Fibroblast of skin of left biceps (primary cell): ENCODE data around the gene VEGFA.
"Not testable (repeated sequence)": the region's sequence is repeated elsewhere in the genome, so short reads cannot be mapped to it uniquely, and the experiment has no call there.

Source experiments
- DNase-seq, 2 experiments: peaks; one replicate each; pipeline ENCODE4 v3.0.0-alpha.2; 2013; ENCODE audit warnings: low read depth in 2 of 2

The VEGFA gene

DNA sequence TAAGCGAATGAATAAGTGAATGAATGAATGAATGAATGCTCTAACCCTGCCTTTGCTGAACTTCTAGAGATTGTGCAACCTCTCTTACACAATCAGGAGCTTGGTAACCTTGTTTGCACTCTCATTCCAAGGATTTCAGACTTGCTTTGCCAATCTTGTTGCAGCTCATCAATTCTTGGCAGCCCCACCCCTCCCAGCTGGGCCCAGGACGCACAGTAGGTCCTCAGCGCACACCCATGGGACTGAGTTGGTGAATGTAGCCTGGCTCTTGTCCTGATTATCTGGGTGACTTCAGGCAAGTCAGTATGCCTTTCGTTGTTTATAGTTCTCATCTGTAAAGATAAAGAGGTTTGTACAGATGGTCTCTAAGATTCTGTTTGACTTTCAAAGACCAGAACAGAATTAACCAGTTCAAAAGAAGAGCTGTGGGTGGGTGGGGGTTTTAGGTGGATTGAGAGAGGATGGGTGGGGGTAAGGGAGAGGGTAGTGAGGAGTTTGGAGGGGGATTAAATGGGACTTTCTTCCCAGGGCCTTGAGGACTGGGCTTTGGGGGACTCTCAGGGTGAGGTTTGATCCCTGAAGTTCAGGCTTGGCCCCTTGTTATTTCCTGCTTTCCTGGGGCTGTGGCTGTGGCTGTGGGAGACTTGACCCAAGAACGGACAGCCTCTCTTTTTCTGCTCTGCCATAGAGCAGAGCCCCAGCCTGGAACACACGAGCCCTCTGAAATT lies 33.2 kb downstream of the VEGFA start:
- DNase-seq, result no peak

DNA sequence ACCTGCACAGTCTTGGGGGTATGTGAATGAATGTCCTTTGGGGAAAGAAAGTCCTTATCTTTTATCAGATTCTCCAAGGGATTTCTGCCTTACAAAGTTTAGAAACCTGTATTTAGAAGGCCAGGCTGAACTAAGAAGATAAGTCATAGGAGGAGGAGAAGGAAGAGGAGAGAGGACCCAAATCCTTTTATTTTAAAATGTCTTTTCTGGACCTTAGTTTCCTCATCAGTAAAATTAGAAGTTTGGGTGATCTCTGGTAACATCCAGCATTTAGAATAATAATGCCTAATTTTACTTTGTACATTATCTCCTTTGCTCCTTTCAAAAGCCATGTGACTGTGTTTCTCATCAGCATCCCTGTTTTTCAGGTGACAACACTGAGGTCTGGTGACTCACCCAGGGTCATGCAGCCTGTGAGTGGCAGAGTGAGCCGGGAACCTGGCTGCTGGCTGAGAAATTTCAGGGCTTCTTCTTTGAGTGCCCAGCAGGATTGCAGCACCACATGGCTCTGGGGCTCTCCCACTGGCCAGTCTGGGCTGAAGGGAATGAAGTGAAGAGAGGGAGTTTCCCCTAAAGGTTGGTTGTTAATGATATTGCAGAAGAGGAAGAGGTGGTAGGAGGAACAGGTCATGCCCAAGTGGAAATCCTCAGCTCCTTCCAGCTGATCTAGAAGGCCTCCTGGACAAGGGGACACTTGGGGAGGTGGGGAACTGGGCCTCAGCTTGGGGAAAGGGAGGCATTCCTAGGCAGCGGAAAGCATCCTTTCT lies 34.0 kb downstream of the VEGFA start:
- no peak for DNase-seq

DNA sequence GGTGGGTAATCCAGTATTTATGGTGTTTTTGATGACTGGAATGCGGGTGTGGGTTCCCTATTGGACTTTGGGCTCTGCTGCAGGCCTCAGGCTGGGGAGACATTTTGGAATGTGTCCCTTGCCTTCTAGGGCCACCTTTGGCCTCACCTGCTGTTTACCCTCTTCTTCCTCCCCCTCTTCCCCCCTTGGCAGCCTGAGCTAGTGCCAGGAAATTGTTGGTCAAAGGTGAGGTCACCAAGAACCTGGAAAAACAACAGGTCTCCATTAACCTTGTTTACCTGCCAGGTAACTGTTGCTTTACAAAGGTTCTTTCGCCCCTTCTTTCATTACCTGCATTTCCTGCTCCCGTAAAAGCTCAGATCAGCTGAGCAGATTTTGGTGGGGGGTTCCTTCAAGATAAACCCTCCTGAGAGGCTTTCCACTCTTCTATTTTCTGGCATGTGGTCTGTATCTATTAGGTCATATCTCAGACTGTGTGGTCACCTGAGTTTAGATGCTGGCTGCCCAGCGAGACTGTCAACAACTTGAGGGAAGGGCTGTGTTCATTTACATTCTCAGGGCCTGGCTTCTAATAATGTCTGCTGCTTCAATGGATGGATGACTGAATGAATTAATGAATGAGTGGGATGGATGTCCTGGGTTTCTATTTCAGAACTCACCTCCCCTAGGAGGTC lies 34.7 kb downstream of the VEGFA start:
- DNase-seq, result no peak

DNA sequence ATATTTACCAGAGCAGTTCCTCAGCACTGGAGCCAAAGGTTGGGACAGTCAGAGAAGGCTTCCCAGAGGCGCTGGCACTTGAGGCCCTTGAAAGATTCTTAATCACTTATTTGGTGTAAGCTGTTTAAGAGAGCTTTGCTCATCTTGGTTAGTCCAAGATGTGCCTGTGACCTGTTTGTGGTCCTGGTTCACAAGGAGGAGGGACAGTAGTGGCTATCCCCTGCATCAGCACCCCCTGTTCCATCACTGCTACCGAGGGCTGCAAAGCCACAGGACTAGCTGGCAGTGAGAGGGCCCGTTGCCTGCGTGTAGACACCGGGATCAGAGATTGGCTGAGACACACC lies 35.7 kb downstream of the VEGFA start:
- no peak for DNase-seq

DNA sequence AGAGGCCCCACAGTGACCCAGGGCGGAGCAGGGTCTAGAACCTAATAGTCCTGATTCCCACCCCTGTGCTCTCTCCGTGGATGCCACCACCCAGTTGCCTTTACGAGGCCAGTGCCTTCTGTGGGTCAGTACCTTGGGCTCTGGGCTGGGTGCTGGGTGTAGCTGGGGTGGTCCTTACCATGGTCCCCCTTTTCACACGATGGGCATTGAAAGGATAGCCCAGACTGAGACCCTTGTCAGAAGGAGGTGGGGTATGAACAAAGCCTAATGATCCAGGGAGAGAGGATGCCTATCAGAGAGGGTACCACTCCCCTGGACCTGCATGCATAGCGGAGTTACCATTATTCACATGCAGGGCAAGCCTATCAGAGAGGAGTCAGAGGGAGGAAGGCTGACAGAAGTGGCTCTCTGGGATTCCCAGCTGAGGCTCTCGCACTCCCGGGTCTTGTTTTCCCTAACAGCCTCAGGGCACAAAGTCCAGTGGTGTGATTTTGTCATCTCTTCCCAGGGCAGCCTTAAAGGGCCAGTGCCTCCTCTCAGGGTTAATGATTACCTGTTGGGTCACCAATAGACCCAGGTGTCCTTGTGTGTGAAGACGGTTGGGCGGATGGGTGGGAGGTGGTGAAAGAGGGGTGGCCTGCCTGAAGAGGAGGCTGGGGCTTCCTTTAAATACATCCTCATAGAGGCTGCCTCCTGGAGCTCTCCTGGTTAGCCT lies 36.2 kb downstream of the VEGFA start:
- no peak for DNase-seq

DNA sequence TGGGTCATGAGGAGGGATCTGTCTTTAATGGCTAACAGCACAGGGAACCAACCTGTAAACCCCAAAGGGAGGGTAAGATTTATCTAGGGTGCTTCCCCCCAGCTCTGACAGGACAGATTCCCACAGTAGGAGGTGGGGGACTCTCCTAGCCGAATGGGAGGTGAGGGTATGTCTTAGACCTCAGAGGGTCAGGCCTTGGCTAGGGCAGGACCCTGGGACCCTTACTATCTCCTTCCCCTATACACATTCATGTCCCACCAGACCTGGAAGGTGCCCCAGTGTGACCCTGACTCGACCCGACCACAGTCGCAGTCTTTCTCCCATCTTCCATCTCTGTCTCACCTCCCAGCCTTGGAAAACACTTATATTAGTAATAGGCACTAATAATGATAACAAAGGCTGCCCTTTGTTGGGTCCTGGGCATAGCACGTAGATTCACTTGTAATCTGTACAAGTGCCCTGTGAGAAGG lies 36.8 kb downstream of the VEGFA start:
- DNase-seq, result no peak

DNA sequence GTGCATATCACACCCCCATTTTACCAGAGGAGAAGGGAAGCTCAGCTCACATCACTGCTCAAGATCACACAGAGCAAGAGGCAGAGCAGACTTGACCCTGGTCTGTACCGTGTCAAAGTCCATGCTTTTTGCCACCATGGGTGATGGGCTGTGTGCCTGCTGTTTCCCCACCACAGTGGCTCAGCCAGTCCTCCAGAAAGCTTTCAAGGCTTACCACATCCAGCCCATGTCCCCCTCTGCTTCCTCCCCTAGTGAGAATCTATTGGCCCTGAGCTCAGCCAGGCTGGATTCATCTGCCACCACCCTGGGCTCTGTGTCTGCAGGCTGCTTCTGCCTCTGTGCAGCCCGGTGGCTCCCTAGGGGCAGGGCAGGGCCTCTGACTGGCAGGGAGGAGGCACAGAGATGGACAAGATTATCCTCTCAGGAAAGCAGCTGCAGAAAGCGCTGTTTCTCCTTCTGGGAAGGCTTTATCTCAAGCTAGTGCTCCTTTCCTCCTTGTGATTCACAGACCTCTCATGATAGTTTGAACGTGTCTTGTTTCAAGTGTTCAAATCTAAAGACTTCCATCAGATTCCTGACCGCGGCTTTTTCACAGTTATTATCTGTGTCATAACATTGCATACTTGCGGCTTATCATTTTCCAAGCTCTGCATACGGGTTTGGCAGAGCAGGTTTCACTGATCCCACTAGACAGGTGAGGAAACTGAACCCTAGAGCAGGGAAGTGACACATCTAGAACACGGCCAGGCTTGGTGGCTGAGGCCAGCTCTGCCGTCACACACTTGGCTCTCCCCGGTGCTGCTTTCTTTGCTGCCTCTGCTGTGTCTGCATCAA lies 37.4 kb downstream of the VEGFA start:
- no peak for DNase-seq

DNA sequence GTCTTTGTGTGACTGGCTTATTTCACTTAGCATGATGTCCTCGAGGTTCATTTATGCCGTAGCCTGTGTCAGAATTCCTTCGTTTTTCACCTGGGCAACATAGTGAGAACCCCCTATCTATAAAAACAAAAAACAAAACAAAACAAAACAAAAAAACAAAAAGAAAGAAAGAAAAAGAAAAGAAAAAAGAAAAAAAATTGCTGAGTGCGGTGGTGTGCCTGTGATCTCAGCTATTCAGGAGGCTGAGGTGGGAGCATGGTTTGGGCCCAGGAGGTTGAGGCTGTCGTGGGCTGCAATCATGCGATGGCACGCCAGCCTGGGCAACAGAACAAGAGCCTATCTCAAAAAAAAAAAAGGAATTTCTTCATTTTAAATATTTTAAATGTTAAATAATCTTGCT lies 38.4 kb downstream of the VEGFA start:
- DNase-seq, result no peak

DNA sequence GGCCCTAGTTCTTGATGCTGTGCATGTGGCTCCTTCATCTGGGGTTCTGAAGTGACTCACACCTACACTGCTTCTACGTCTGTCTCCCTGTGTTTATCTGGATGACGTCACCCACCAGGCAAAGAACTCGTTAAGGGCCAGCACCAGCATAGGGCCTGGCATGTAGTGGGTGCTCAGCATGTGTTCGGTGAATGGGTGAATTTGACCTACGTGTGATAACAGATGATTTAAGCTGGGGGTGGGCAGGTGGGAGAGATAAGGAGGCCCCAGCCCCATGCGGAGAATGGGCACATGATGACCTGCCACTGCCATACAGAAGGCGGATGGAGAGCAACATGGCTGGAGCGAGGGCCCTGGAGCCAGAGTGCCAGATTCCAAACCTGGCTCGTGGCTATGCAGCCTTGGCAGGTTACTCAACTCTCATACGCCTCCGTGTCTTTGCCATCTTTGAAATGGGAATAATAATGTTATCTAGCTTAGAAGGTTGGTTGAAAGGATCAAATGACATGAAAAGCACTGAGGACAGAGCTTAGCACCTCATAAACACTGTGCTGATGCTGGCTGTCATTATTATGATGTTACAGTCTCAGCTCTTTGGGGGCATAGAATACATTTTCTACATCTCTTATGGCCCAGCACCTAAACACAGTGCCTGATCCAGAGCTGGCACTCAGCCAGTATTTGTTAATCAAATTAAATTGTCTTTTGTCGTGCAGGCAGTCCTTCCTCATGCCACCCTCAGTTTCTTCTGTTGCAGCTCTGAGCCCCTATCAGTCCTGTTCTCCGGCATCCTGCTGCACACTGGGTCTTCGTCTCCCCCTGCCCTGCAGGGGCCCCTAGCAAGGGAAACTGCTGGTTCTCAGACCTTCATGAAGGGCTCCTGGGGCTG lies 39.6 kb downstream of the VEGFA start:
- DNase-seq, result no peak

DNA sequence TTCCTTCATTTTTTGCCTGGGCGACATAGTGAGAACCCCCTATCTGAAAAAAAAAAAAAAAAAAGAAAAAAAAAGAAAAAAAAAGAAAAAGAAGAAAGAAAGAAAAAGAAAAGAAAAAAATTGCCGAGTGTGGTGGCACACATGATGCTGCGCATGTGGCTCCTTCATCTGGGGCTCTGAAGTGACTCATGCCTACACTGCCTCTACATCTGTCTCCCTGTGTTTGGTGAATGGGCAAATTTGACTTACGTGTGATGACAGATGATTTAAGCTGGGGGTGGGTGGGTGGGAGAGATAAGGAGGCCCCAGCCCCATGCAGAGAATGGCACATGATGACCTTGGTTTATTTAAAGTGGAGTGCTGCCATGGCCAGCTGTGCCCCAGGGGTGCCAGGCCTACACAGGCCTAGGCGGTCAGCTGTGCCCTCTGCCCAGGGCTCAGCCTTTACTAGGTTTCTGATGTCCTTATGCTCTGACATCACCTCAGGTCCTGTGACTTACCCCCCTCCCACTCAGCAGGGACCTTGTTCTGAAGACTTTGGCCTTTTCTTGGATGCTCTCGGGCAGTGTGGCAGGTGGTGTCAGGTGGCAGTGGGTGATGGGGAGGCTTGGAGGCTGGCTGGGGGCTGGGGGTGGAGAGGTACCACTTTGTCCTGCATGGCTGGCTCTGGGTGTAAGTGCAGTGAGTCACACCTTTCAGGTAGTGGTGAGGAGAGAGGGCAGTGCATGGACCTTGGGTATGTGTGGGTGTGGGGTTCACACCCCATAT lies 41.1 kb downstream of the VEGFA start:
- DNase-seq, result no peak

DNA sequence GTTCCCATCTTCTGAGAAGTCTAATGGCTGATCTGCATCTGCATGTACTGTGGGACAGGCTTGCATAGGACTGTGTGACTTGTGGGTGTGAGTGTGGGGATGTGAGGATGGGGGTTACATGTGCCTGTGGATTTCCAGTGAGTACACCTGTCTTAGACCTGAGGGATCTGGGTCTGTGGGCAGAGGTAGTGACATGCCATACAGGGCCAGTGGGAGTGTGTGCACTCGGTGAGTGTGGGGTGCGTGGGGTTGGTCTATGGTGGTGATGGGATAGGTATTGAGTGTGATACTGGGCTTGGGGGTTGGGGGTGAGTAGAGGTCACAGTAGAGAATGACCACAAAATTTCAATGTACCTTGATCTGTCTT lies 41.7 kb downstream of the VEGFA start:
- no peak for DNase-seq

DNA sequence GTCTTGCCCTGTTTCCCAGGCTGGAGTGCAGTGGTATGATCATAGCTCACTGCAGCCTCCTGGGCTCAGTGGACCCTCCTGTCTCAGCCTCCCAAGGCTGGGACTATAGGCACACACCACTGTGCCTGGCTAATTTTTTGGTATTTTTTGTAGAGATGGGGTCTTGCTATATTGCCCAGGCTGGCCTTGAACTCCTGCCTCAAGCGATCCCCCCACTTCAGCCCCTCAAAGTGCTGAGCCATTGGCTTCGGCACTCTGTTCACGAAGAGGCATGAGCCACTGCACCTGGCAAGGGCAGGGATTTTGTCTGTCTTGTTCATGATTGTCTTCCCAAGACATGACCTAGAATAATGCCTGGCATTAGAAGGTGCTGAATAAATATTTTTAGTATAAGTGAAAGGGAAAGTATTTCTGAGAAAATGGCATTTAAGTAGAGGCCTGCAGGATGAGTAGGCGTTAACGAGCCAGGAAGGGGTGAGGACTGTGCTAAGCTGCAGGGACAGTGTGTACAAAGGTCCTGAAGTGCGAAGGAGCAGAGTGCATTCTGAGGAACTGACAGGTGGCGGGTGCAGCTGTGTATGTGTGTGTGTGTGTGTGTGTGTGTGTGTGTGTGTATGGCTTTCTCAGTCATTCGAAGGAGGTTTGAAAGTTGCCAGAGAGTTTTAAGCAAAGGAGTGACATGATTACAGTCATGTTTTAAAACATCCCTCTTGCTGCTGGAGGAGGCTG lies 43.0 kb downstream of the VEGFA start:
- no peak for DNase-seq

DNA sequence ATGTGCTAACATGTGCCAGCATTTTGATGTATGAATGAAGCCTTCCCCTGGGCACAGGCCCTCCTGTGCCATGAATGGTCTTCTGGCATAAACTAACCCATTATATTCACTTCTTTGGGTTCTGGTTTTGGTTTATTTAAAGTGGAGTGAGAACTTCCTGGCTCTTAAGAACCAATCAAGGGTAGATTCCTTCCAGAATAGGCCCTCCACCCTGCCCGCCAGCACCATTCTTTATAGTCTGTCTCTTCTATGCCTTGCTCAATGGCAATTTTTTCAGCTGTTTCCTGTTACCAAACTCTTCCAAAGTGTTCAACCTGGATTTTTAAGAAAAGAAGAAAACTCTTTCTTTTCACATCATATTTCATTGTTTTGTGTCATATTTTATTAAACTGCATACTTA lies 44.1 kb downstream of the VEGFA start:
- DNase-seq, result no peak

DNA sequence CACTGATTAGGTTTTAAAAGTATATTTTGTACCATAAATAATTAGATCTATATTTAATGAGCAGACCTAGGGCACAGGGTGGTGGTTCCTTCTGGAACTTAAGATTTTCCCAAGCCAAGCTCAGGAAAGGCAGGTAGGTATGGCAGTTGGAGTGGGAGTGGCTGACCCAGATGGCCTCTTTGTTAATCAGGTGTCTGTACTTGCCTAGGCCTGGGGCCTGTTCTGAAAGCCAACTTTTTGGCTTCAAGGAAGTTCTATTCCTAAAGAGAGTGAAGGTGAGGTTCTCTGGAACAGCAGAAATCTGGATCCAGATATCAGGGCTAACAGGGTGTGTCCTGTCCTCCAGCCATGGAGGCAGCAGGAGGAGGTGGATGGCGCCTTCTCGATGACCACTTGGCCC lies 44.9 kb downstream of the VEGFA start:
- no peak for DNase-seq

DNA sequence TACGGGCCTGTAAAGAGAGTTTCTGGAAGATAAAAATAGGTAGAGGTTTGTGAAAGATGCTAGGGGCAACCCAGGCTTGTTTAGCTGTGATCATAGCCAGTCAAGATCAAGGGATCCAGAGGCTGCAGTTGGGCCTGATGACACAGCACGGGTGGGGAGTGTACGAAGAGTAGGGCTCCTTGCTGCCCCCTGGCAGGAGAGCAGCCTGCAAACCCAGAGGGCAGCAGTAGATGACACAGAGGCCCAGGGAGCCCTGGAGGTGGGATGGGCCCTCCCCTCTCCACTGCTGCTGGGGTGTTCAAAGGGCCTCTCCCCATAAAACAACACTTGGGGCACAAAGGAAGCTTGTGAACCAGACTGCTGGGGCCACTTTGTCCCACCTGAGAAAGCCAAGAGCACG lies 47.2 kb downstream of the VEGFA start:
- no peak for DNase-seq

DNA sequence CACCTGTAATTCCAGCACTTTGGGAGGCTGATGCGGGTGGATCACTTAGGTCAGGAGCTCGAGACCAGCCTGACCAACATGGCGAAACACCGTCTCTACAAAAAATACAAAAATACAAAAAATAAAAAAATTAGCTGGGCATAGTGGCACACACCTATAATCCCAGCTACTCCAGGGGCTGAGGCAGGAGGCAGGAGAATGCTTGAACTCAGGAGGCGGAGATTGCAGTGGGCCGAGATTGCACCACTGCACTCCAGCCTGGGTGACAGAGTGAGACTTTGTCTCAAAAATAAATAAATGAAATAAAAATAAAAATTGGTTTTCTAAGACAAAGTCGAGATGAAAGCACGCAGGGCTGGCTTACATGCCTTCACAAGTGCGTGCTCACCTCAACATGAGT lies 49.0 kb downstream of the VEGFA start:
- not testable (repeated sequence) for DNase-seq

DNA sequence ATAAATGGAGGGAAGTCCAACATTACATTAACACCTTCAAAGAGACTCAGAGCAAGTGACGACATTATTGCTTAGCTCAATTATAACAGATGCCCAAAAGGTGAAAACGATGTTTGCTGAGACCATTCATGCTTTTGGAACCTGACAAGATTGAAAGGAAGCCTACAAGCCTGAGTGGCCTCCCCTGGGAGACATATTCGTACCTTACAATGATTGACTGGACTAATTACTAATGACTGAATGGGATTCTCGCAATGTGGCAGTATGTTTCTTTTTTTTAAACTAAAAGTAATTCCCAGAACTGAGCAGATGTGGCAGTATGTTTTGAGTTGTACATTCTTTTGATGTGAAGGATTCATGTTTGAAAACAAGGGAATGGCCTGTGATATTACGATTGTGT lies 49.9 kb downstream of the VEGFA start:
- DNase-seq, result no peak

DNA sequence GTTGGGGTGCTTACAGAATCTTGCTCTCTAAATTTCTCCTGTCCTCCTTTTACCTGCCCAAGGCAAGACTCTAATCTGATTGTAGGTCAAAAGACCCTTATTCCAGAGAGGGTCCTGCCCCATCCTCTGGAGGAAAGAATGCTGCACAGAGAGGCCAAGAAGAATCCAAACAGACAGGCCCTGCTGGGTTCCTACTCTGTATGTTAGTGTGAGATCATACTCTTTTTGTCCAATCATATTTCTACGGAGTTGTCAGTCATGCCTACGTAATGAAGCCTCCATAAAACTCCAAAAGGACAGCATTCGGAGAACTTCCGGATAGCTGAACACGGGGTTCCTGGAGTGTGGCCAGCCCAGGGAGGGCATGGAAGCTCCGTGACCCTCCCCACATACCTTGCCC lies 50.5 kb downstream of the VEGFA start:
- DNase-seq, result no peak
